Testis (tissue), 2 donors: ENCODE measurements around the gene TXNDC16.

Experiments
- POLR2A ChIP-seq: fragments of 450-650 bp; IDR thresholded peaks from one replicate; pipeline ENCODE4 v1.6.1; 2017; ENCODE audit warnings: antibody characterized with exemption, mild to moderate bottlenecking, moderate library complexity
- TF ChIP-seq, protein P1 (sequence below), 3 experiments: fragments of 450-650 bp in 2 of 3; fragments of 200-600 bp in 1 of 3; sonication (generic) in 1 of 3; IDR thresholded peaks; one replicate each; pipeline ENCODE4 v1.5.1; 2016 to 2019; ENCODE audit warnings: antibody characterized with exemption in 3 of 3, mild to moderate bottlenecking in 2 of 3, moderate library complexity in 1 of 3

DNA sequence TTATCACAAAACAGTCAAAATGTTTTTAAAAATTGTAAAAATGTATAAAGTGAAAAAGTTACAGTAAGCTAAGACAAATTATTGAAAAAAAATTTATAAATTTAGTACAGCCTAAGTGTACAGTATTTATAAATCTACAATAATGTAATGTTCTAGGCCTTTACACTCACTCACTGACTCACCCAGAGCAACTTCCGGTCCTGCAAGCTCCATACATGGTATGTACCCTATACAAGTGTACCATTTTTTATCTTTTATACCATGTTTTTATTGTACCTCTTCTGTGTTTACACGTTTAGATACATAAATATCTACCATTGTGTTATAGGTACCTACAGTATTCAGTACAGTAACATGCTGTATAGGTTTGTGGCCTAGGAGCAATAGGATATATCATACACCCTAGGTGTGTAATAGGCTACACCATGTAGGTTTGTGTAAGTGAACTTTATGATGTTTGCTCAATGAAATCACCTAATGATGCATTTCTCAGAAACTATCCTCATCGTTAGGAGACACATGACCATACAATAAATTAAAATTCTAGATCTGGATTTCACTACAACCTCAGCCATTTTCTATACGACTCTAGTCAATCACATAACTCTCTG is 66.8 kb downstream of the TXNDC16 start:
- no peak for TF ChIP-seq POLR2A
- TF ChIP-seq, protein P1, sequence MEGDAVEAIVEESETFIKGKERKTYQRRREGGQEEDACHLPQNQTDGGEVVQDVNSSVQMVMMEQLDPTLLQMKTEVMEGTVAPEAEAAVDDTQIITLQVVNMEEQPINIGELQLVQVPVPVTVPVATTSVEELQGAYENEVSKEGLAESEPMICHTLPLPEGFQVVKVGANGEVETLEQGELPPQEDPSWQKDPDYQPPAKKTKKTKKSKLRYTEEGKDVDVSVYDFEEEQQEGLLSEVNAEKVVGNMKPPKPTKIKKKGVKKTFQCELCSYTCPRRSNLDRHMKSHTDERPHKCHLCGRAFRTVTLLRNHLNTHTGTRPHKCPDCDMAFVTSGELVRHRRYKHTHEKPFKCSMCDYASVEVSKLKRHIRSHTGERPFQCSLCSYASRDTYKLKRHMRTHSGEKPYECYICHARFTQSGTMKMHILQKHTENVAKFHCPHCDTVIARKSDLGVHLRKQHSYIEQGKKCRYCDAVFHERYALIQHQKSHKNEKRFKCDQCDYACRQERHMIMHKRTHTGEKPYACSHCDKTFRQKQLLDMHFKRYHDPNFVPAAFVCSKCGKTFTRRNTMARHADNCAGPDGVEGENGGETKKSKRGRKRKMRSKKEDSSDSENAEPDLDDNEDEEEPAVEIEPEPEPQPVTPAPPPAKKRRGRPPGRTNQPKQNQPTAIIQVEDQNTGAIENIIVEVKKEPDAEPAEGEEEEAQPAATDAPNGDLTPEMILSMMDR (IDR thresholded peaks at IDR 0.05): no peak
